Vagina (tissue), 2 donors: ENCODE measurements around the gene CCDC33.

ENCODE experiments used
- POLR2A ChIP-seq, 2 donors: fragments of 450-650 bp; IDR thresholded peaks; one replicate each; pipeline ENCODE4 v1.6.1; 2017; ENCODE audit warnings: antibody characterized with exemption in 2 of 2, mild to moderate bottlenecking in 2 of 2, moderate library complexity in 2 of 2
- POLR2AphosphoS5 ChIP-seq, 2 donors: sonication (generic); formaldehyde crosslinking; IDR thresholded peaks; one replicate each; pipeline ENCODE4 v1.9.0; 2017; ENCODE audit warnings: antibody characterized with exemption in 2 of 2, mild to moderate bottlenecking in 2 of 2, low read depth in 1 of 2; ENCODE audit not compliant: insufficient read depth in 1 of 2
- TF ChIP-seq, protein P1 (sequence below), 3 experiments: fragments of 450-650 bp in 2 of 3; fragments of 200-600 bp in 1 of 3; sonication (generic) in 1 of 3; IDR thresholded peaks; one replicate each; pipeline ENCODE4 v1.5.1; 2017 to 2019; ENCODE audit warnings: antibody characterized with exemption in 3 of 3, mild to moderate bottlenecking in 2 of 3, moderate library complexity in 2 of 3

DNA sequence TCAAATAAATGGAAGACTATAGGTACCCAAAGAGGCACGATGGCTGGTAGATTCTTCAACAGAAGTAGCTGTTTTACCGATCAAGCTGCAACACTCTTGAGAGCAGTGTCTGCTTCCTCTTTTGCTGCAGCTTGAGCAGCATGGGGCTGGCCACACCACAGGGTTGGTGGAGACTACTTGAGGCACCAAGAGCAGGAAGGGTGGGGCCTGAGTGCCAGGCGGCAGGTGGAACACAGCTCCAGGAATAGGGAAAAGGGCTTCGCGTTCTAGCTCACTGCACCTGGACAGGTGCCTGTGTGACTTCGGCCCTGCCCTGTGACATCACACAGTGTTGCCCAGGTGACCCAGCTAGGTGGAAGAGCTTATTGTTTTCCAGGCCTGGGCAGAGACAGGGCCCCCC, at the start of gene CCDC33:
- TF ChIP-seq, protein P1, sequence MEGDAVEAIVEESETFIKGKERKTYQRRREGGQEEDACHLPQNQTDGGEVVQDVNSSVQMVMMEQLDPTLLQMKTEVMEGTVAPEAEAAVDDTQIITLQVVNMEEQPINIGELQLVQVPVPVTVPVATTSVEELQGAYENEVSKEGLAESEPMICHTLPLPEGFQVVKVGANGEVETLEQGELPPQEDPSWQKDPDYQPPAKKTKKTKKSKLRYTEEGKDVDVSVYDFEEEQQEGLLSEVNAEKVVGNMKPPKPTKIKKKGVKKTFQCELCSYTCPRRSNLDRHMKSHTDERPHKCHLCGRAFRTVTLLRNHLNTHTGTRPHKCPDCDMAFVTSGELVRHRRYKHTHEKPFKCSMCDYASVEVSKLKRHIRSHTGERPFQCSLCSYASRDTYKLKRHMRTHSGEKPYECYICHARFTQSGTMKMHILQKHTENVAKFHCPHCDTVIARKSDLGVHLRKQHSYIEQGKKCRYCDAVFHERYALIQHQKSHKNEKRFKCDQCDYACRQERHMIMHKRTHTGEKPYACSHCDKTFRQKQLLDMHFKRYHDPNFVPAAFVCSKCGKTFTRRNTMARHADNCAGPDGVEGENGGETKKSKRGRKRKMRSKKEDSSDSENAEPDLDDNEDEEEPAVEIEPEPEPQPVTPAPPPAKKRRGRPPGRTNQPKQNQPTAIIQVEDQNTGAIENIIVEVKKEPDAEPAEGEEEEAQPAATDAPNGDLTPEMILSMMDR (IDR thresholded peaks at IDR 0.05), result no peak
- TF ChIP-seq POLR2AphosphoS5 (IDR thresholded peaks at IDR 0.05; ENCODE audit: insufficient read depth in 1 of 2, low read depth in 1 of 2) (no peak), POLR2A (IDR thresholded peaks at IDR 0.05) (no peak)
